H9 (cell line): Measurements from ENCODE around the gene CYS1. TPM values are rescaled to one million over a fixed set of nuclear protein-coding genes. Genes with fewer than 3 reads are reported as not detected.

ENCODE experiments used
- DNase-seq: peaks from one replicate; pipeline ENCODE4 v3.0.0-alpha.2; 2017
- H2AFZ ChIP-seq: one replicate; pipeline ENCODE4 v1.6.1; 2013; ENCODE audit warnings: mild to moderate bottlenecking, low read length, control low read depth, moderate library complexity
- H2AK5ac ChIP-seq: 2 replicates; pipeline ENCODE4 v1.6.1; 2013; ENCODE audit warnings: low read length, control low read depth, mixed read lengths; ENCODE audit not compliant: insufficient read length
- H2BK120ac ChIP-seq: one replicate; pipeline ENCODE4 v1.6.1; 2013; ENCODE audit warnings: low read depth, mild to moderate bottlenecking, low read length, control low read depth, inconsistent platforms; ENCODE audit not compliant: poor library complexity, severe bottlenecking
- H2BK12ac ChIP-seq: 2 replicates; pipeline ENCODE4 v1.6.1; 2013; ENCODE audit warnings: low read length, control low read depth, mixed read lengths, low read depth; ENCODE audit not compliant: insufficient read length
- H2BK15ac ChIP-seq: 2 replicates; pipeline ENCODE4 v1.6.1; 2013; ENCODE audit warnings: low read depth, low read length, control low read depth
- H2BK20ac ChIP-seq: one replicate; pipeline ENCODE4 v1.6.1; 2013; ENCODE audit warnings: low read depth, mild to moderate bottlenecking, low read length, control low read depth, inconsistent platforms; ENCODE audit not compliant: poor library complexity, severe bottlenecking
- H2BK5ac ChIP-seq: 2 replicates; pipeline ENCODE4 v1.6.1; 2013; ENCODE audit warnings: low read length, control low read depth, mixed read lengths; ENCODE audit not compliant: insufficient read length
- H3K14ac ChIP-seq: 2 replicates; pipeline ENCODE4 v1.6.1; 2013; ENCODE audit warnings: low read length, control low read depth; ENCODE audit not compliant: insufficient read depth
- H3K18ac ChIP-seq: 2 replicates; pipeline ENCODE4 v1.6.1; 2013; ENCODE audit warnings: low read depth, mild to moderate bottlenecking, mixed read lengths, low read length, control low read depth; ENCODE audit not compliant: insufficient read length
- H3K23ac ChIP-seq: 2 replicates; pipeline ENCODE4 v1.6.1; 2013; ENCODE audit warnings: low read length, control low read depth, mixed read lengths, low read depth; ENCODE audit not compliant: insufficient read length
- H3K23me2 ChIP-seq: 2 replicates; pipeline ENCODE4 v1.6.1; 2013; ENCODE audit warnings: low read depth, mild to moderate bottlenecking, mixed read lengths, low read length, control low read depth; ENCODE audit not compliant: insufficient read length, poor library complexity, severe bottlenecking
- H3K27ac ChIP-seq: 2 replicates; pipeline ENCODE4 v1.5.1; 2013; ENCODE audit warnings: low read length, control low read depth, mixed read lengths, low read depth; ENCODE audit not compliant: insufficient read length
- H3K27me3 ChIP-seq: 2 replicates; pipeline ENCODE4 v1.6.1; 2013; ENCODE audit warnings: low read length, control low read depth, inconsistent platforms; ENCODE audit not compliant: insufficient read depth
- H3K4ac ChIP-seq: 2 replicates; pipeline ENCODE4 v1.6.1; 2013; ENCODE audit warnings: low read depth, mild to moderate bottlenecking, control low read depth, inconsistent platforms, low read length, moderate library complexity
- H3K4me1 ChIP-seq: 2 replicates; pipeline ENCODE4 v1.6.1; 2013; ENCODE audit warnings: low read length, control low read depth, inconsistent platforms; ENCODE audit not compliant: insufficient read depth
- H3K4me2 ChIP-seq: 2 replicates; pipeline ENCODE4 v1.6.1; 2013; ENCODE audit warnings: low read length, control low read depth, mixed read lengths; ENCODE audit not compliant: insufficient read length, insufficient read depth
- H3K56ac ChIP-seq: 2 replicates; pipeline ENCODE4 v1.6.1; 2013; ENCODE audit warnings: low read depth, mild to moderate bottlenecking, mixed read lengths, low read length, control low read depth; ENCODE audit not compliant: insufficient read length
- H3K79me1 ChIP-seq: 2 replicates; pipeline ENCODE4 v1.6.1; 2013; ENCODE audit warnings: low read depth, mild to moderate bottlenecking, moderate library complexity, low read length, control low read depth, inconsistent platforms; ENCODE audit not compliant: insufficient read depth, poor library complexity, severe bottlenecking
- H3K79me2 ChIP-seq: 2 replicates; pipeline ENCODE4 v1.6.1; 2013; ENCODE audit warnings: low read length, control low read depth, inconsistent platforms; ENCODE audit not compliant: insufficient read depth
- H3K9ac ChIP-seq: 2 replicates; pipeline ENCODE4 v1.6.1; 2013; ENCODE audit warnings: low read length, control low read depth, mixed read lengths; ENCODE audit not compliant: insufficient read length; ENCODE audit errors: extremely low read depth
- H3K9me3 ChIP-seq: one replicate; pipeline ENCODE4 v1.6.1; 2013; ENCODE audit warnings: low read depth, low read length, inconsistent platforms; ENCODE audit not compliant: control insufficient read depth
- H3T11ph ChIP-seq: one replicate; pipeline ENCODE4 v1.6.1; 2013; ENCODE audit warnings: mild to moderate bottlenecking, low read length, control low read depth, inconsistent platforms
- H4K20me1 ChIP-seq: one replicate; pipeline ENCODE4 v1.6.1; 2013; ENCODE audit not compliant: control insufficient read depth, insufficient read length, insufficient read depth
- H4K5ac ChIP-seq: 2 replicates; pipeline ENCODE4 v1.6.1; 2013; ENCODE audit warnings: low read depth, mild to moderate bottlenecking, mixed read lengths, low read length, control low read depth; ENCODE audit not compliant: insufficient read length
- H4K8ac ChIP-seq: replicated peaks from 2 replicates; pipeline ENCODE4 v1.6.1; 2013; ENCODE audit warnings: low read length, control low read depth, mixed read lengths, low read depth; ENCODE audit not compliant: insufficient read length
- H4K91ac ChIP-seq: 2 replicates; pipeline ENCODE4 v1.6.1; 2013; ENCODE audit warnings: low read depth, mild to moderate bottlenecking, moderate library complexity, mixed read lengths, low read length, control low read depth; ENCODE audit not compliant: insufficient read length
- H3K27ac Mint-ChIP-seq, 3 experiments: 2 replicates in 2 of 3; 3 replicates in 1 of 3; pipeline ENCODE4 v1.8.0; 2020 to 2021; ENCODE audit warnings: mixed read lengths in 3 of 3, mild to moderate bottlenecking in 1 of 3, moderate library complexity in 1 of 3
- H3K27me3 Mint-ChIP-seq: 2 replicates; pipeline ENCODE4 v1.8.0; 2021; ENCODE audit warnings: low read depth, mild to moderate bottlenecking, moderate library complexity, mixed read lengths
- H3K36me3 Mint-ChIP-seq, 3 experiments: 2 replicates in 2 of 3; 3 replicates in 1 of 3; pipeline ENCODE4 v1.8.0; 2020 to 2021; ENCODE audit warnings: low read depth in 3 of 3, mixed read lengths in 3 of 3; ENCODE audit not compliant: insufficient read depth in 1 of 3
- H3K4me1 Mint-ChIP-seq, 2 experiments: 2 replicates each; pipeline ENCODE4 v1.8.0; 2020; ENCODE audit warnings: mixed read lengths in 2 of 2
- H3K4me3 Mint-ChIP-seq, 2 experiments: 2 replicates in 1 of 2; 3 replicates in 1 of 2; pipeline ENCODE4 v1.8.0; 2020 to 2021; ENCODE audit warnings: mild to moderate bottlenecking in 2 of 2, mixed read lengths in 2 of 2, moderate library complexity in 1 of 2
- H3K9me3 Mint-ChIP-seq, 2 experiments: 2 replicates in 1 of 2; 3 replicates in 1 of 2; pipeline ENCODE4 v1.8.0; 2020; ENCODE audit warnings: mild to moderate bottlenecking in 2 of 2, mixed read lengths in 2 of 2, moderate library complexity in 1 of 2
- WGBS: extraction: QIAGEN DNeasy Blood & Tissue Kit; methylation state at CpG from one replicate; pipeline ENCODE4 v1.1.7; 2013; ENCODE audit warnings: missing lambda C conversion rate, low lambda C conversion rate, mixed read lengths; ENCODE audit not compliant: insufficient read length; ENCODE audit errors: extremely low coverage; 5-methylcytosine and 5-hydroxymethylcytosine counted together
- total RNA-seq: library from RNA; stranded (reverse); gene quantifications from 2 replicates; pipeline ENCODE4 v1.2.1, GENCODE V29; 2021
- TF ChIP-seq, protein P1 (sequence below): fragments of 200-600 bp; sonication (generic); conservative IDR thresholded peaks from 3 replicates; pipeline ENCODE4 v1.8.0; 2021; ENCODE audit warnings: antibody characterized with exemption, mild to moderate bottlenecking

CYS1 gene
- total RNA-seq, 1 experiment from 2014 or later, result 0.35 TPM

DNA sequence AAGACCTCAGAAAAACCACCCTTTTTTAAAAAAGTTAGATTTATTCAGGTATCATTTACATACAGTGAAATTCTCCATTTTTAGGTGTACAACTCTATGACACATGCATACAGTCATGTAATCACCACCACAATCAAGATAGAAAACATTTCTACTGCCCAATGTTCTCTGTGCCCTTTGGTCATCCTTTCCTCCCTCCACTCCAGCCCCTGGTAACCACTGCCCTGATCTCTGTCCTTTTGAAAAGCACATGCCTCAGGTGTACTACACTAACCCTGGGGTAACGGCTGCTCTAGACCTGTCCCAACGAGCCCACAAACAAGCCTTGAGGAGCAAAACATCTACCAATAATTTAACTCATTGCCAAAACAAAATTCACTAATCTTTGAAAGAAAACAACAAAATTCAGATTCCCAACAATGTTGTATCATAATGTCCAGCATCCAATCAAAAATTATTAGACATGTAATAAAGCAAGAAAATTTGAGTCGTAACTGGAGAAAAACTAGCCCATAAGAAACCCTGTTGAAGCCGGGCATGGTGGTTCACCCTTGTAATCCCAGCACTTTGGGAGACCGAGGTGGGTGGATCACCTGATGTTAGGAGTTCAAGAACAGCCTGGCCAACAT lies 62.8 kb downstream of the CYS1 start:
- no peak overlapping the region for H2BK120ac ChIP-seq
- no peaks in the 10 kb centered on the region for H3K23me2 ChIP-seq
- H3K4me3 Mint-ChIP-seq, result no peak overlapping the region
- no peak overlapping the region for H3K4ac ChIP-seq
- H3K36me3 Mint-ChIP-seq, result no peaks in the 10 kb centered on the region; a peak in 1 of 7 replicates
- no peak overlapping the region for H4K91ac ChIP-seq
- H2AFZ ChIP-seq, result no peak overlapping the region
- no peaks in the 10 kb centered on the region for H3K79me1 ChIP-seq
- peaks cover 15% of the 10 kb centered on the region for H3K27me3 Mint-ChIP-seq
- H3K4me1 Mint-ChIP-seq, result no peaks in the 10 kb centered on the region
- no peak overlapping the region for H3K23ac ChIP-seq
- no peak overlapping the region for H3K18ac ChIP-seq
- no peak overlapping the region for H2BK12ac ChIP-seq
- H4K5ac ChIP-seq, result no peak overlapping the region
- WGBS, result no CpG with 5 or more reads among the region's 5 CpGs
- H2BK5ac ChIP-seq, result no peak overlapping the region
- H3K9me3 Mint-ChIP-seq, result no peaks in the 10 kb centered on the region
- no peak overlapping the region for H3K4me2 ChIP-seq
- H4K20me1 ChIP-seq, result no peaks in the 10 kb centered on the region
- H2BK15ac ChIP-seq, result no peak overlapping the region
- H3K27ac Mint-ChIP-seq, result no peak overlapping the region
- H3T11ph ChIP-seq, result no peak overlapping the region
- H3K9ac ChIP-seq, result no peak overlapping the region
- no peak overlapping the region for H2AK5ac ChIP-seq
- H4K8ac ChIP-seq, result no peak overlapping the region
- H2BK20ac ChIP-seq, result no peak overlapping the region
- no peak overlapping the region for H3K56ac ChIP-seq
- H3K79me2 ChIP-seq, result no peaks in the 10 kb centered on the region
- H3K4me1 ChIP-seq, result no peaks in the 10 kb centered on the region
- TF ChIP-seq, protein P1, sequence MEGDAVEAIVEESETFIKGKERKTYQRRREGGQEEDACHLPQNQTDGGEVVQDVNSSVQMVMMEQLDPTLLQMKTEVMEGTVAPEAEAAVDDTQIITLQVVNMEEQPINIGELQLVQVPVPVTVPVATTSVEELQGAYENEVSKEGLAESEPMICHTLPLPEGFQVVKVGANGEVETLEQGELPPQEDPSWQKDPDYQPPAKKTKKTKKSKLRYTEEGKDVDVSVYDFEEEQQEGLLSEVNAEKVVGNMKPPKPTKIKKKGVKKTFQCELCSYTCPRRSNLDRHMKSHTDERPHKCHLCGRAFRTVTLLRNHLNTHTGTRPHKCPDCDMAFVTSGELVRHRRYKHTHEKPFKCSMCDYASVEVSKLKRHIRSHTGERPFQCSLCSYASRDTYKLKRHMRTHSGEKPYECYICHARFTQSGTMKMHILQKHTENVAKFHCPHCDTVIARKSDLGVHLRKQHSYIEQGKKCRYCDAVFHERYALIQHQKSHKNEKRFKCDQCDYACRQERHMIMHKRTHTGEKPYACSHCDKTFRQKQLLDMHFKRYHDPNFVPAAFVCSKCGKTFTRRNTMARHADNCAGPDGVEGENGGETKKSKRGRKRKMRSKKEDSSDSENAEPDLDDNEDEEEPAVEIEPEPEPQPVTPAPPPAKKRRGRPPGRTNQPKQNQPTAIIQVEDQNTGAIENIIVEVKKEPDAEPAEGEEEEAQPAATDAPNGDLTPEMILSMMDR, result no peak
- H3K9me3 ChIP-seq, result no peaks in the 10 kb centered on the region
- no peak overlapping the region for H3K27ac ChIP-seq
- no peak overlapping the region for H3K14ac ChIP-seq
- H3K27me3 ChIP-seq, result no peaks in the 10 kb centered on the region
- no peak for DNase-seq
